HepG2 (cell line): Measurements from ENCODE around the gene PHAX. TPM values are rescaled to one million over a fixed set of nuclear protein-coding genes. Genes with fewer than 3 reads are reported as not detected.

Experiments
- ELF1 ChIP-seq: sonication (generic); formaldehyde crosslinking; IDR thresholded peaks from 2 replicates; pipeline ENCODE4 v1.4.0; 2020; ENCODE audit warnings: missing genetic modification reagents
- JUN ChIP-seq: sonication (generic); formaldehyde crosslinking; IDR thresholded peaks from 2 replicates; pipeline ENCODE4 v1.4.0; 2020; ENCODE audit warnings: mild to moderate bottlenecking, missing genetic modification reagents
- MED1 ChIP-seq: sonication (generic); formaldehyde crosslinking; IDR thresholded peaks from 2 replicates; pipeline ENCODE4 v1.4.0; 2020; ENCODE audit warnings: missing genetic modification reagents
- NRL ChIP-seq: sonication (generic); formaldehyde crosslinking; IDR thresholded peaks from 2 replicates; pipeline ENCODE4 v1.5.0; 2020; ENCODE audit warnings: missing genetic modification reagents, mild to moderate bottlenecking, moderate library complexity, borderline replicate concordance
- POLR2G ChIP-seq: fragments of 200-400 bp; formaldehyde crosslinking; IDR thresholded peaks from 2 replicates; pipeline ENCODE4 v1.6.1; 2018; ENCODE audit warnings: mild to moderate bottlenecking, low read depth, low read length, moderate library complexity
- REPIN1 ChIP-seq: sonication (generic); formaldehyde crosslinking; IDR thresholded peaks from 2 replicates; pipeline ENCODE4 v1.8.0; 2022; ENCODE audit warnings: missing genetic modification reagents, low read depth, mild to moderate bottlenecking, borderline replicate concordance
- SNAPC5 ChIP-seq: sonication (generic); formaldehyde crosslinking; IDR thresholded peaks from 2 replicates; pipeline ENCODE4 v1.8.1; 2023; ENCODE audit warnings: mild to moderate bottlenecking, missing genetic modification reagents, borderline replicate concordance
- ZBTB38 ChIP-seq: sonication (generic); formaldehyde crosslinking; IDR thresholded peaks from 2 replicates; pipeline ENCODE4 v1.5.1; 2020; ENCODE audit warnings: mild to moderate bottlenecking, missing genetic modification reagents
- ZKSCAN5 ChIP-seq: sonication (generic); formaldehyde crosslinking; IDR thresholded peaks from 2 replicates; pipeline ENCODE4 v1.5.1; 2020; ENCODE audit warnings: mild to moderate bottlenecking, missing genetic modification reagents
- ZMYM4 ChIP-seq: sonication (generic); formaldehyde crosslinking; IDR thresholded peaks from 2 replicates; pipeline ENCODE4 v1.8.1; 2023; ENCODE audit warnings: mild to moderate bottlenecking, missing genetic modification reagents
- ZNF230 ChIP-seq: sonication (generic); formaldehyde crosslinking; IDR thresholded peaks from 2 replicates; pipeline ENCODE4 v1.4.0; 2020; ENCODE audit warnings: mild to moderate bottlenecking, missing genetic modification reagents
- ZNF296 ChIP-seq: sonication (generic); formaldehyde crosslinking; conservative IDR thresholded peaks from 2 replicates; pipeline ENCODE4 v1.5.0; 2020; ENCODE audit warnings: mild to moderate bottlenecking, missing genetic modification reagents
- ZNF3 ChIP-seq: IDR thresholded peaks from 2 replicates; pipeline ENCODE4 v1.7.0; 2017; ENCODE audit warnings: inconsistent platforms
- ZNF503 ChIP-seq: sonication (generic); formaldehyde crosslinking; IDR thresholded peaks from 2 replicates; pipeline ENCODE4 v1.4.0; 2020; ENCODE audit warnings: missing genetic modification reagents
- ZNF512B ChIP-seq: sonication (generic); formaldehyde crosslinking; IDR thresholded peaks from 2 replicates; pipeline ENCODE4 v1.5.1; 2020; ENCODE audit warnings: missing genetic modification reagents, mild to moderate bottlenecking, borderline replicate concordance
- ZNF605 ChIP-seq: sonication (generic); formaldehyde crosslinking; IDR thresholded peaks from 2 replicates; pipeline ENCODE4 v1.8.0; 2022; ENCODE audit warnings: mild to moderate bottlenecking, missing genetic modification reagents
- ZSCAN29 ChIP-seq: sonication (generic); formaldehyde crosslinking; conservative IDR thresholded peaks from 2 replicates; pipeline ENCODE4 v1.4.0; 2020; ENCODE audit warnings: mild to moderate bottlenecking, missing genetic modification reagents
- polyA plus RNA-seq, 8 experiments: library from polyadenylated mRNA; depleted of rRNA in 3 of 8; stranded (reverse) in 7 of 8; unstranded in 1 of 8; fragments of >200 nt; fragmentation: Illumina TruSeq in 4 of 8; extraction: Trizol in 4 of 8; gene quantifications; 2 replicates each; pipeline versions ENCODE4 v1.2.1 to v1.2.3, GENCODE V29; 2011 to 2016; ENCODE audit warnings: low read depth in 4 of 8, missing spikeins in 1 of 8, mixed read lengths in 1 of 8; ENCODE audit not compliant: insufficient read depth in 1 of 8
- total RNA-seq, 5 experiments: library from RNA; depleted of rRNA; stranded (reverse); fragments of >200 nt; fragmentation: Illumina TruSeq; extraction: Trizol; gene quantifications; 2 replicates each; pipeline ENCODE4 v1.2.3, GENCODE V29; 2016; ENCODE audit warnings: low read depth in 1 of 5
- TF ChIP-seq, protein P1 (sequence below): sonication (generic); formaldehyde crosslinking; IDR thresholded peaks from 2 replicates; pipeline ENCODE4 v1.8.1; 2023; ENCODE audit warnings: mild to moderate bottlenecking, missing genetic modification reagents
- TF ChIP-seq, protein P2 (sequence below): sonication (generic); formaldehyde crosslinking; IDR thresholded peaks from 2 replicates; pipeline ENCODE4 v1.4.0; 2020; ENCODE audit warnings: missing genetic modification reagents, borderline replicate concordance
- TF ChIP-seq, protein P3 (sequence below): sonication (generic); formaldehyde crosslinking; IDR thresholded peaks from 2 replicates; pipeline ENCODE4 v1.9.0; 2021; ENCODE audit warnings: missing genetic modification reagents, mild to moderate bottlenecking, borderline replicate concordance

PHAX gene
- total and polyA plus RNA-seq, 2 of the 13 experiments (the other 11 are each of a cell fraction or from before 2014, with no cell fraction given) = 20.0 to 59.7 TPM

DNA sequence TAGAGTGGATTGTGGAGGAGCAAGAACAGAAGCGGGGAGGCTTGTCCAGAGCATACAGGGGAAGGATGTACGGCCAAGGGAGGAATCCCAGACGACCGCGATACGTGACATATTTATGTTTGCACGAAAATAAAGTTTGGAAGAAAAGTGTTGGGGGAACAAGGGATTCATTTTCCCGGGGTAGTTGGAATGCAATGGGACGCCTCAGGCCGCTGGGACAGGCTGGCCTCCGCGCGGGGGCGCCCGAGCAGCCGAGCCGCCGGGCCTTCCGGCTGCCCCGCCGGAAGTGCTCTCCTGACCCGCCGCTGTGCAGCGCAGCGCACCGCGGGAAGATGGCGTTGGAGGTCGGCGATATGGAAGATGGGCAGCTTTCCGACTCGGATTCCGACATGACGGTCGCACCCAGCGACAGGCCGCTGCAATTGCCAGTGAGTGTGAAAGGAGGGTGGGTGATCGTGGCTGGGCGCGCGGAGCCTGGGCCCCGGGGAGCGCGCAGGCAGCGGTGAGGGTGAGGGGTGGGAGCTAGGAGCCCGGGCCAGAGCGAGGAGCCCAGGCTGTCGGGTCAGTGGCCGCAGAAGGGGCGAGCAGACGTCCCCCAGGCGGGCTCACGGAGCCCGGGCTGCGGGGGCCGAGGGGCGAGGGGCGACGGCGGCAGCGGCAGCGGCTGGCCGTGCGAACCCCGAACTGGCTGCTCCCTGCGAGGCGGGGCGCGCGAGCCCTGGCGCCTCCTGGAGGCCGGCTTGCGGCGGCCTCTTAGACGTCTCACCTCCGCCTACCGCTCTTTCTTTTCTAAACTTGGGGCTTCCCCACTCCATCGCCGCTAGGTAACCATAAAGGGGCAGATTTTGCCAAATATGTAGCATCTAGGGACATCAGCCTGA lies at the start of gene PHAX (continued):
- TF ChIP-seq ZNF503 (CRISPR knock-in tag) (0 out of 2 replicates have a peak, but pooled peaks have one; percentile 23), ZNF512B (CRISPR knock-in tag) (no peak), ZNF605 (no peak), NRL (CRISPR knock-in tag) (peak; percentile 55; the same call in 1 of the 2 replicates), ELF1 (CRISPR knock-in tag) (peak; percentile 49), ZNF3 (no peak), SNAPC5 (0 out of 2 replicates have a peak, but pooled peaks have one; percentile 39), POLR2G (peak; percentile 83), ZKSCAN5 (CRISPR knock-in tag) (no peak), ZNF230 (CRISPR knock-in tag) (no peak), ZNF296 (no peak), JUN (CRISPR knock-in tag) (no peak), MED1 (CRISPR knock-in tag) (peak; percentile 59), ZSCAN29 (CRISPR knock-in tag) (no peak), REPIN1 (CRISPR knock-in tag) (no peak), ZMYM4 (CRISPR knock-in tag) (peak; percentile 96), ZBTB38 (CRISPR knock-in tag) (peak; percentile 91)
- TF ChIP-seq, protein P1, sequence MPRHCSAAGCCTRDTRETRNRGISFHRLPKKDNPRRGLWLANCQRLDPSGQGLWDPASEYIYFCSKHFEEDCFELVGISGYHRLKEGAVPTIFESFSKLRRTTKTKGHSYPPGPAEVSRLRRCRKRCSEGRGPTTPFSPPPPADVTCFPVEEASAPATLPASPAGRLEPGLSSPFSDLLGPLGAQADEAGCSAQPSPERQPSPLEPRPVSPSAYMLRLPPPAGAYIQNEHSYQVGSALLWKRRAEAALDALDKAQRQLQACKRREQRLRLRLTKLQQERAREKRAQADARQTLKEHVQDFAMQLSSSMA (CRISPR knock-in tag) = no peak
- TF ChIP-seq, protein P2, sequence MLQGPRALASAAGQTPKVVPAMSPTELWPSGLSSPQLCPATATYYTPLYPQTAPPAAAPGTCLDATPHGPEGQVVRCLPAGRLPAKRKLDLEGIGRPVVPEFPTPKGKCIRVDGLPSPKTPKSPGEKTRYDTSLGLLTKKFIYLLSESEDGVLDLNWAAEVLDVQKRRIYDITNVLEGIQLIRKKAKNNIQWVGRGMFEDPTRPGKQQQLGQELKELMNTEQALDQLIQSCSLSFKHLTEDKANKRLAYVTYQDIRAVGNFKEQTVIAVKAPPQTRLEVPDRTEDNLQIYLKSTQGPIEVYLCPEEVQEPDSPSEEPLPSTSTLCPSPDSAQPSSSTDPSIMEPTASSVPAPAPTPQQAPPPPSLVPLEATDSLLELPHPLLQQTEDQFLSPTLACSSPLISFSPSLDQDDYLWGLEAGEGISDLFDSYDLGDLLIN (CRISPR knock-in tag) = peak; percentile 66; the same call in 1 of the 2 replicates
- TF ChIP-seq, protein P3, sequence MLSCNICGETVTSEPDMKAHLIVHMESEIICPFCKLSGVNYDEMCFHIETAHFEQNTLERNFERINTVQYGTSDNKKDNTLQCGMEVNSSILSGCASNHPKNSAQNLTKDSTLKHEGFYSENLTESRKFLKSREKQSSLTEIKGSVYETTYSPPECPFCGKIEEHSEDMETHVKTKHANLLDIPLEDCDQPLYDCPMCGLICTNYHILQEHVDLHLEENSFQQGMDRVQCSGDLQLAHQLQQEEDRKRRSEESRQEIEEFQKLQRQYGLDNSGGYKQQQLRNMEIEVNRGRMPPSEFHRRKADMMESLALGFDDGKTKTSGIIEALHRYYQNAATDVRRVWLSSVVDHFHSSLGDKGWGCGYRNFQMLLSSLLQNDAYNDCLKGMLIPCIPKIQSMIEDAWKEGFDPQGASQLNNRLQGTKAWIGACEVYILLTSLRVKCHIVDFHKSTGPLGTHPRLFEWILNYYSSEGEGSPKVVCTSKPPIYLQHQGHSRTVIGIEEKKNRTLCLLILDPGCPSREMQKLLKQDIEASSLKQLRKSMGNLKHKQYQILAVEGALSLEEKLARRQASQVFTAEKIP = no peak
